ENCODE data around the gene SKI.

- TF ChIP-seq FOXO4 (CRISPR knock-in tag; IDR thresholded peaks at IDR 0.05) (no peak), CTCF (IDR thresholded peaks at IDR 0.05 in 2 of 3, conservative IDR thresholded peaks at IDR 0.05 in 1 of 3; ENCODE audit: insufficient read depth in 2 of 3, low read depth in 1 of 3, low read length in 3 of 3) (no peak), HNRNPH1 (optimal IDR thresholded peaks at IDR 0.05; ENCODE audit: low read depth, low read length) (no peak), ZBTB34 (CRISPR knock-in tag; IDR thresholded peaks at IDR 0.05) (no peak), MXI1 (IDR thresholded peaks at IDR 0.05; ENCODE audit: low read depth, low read length) (no peak), HEY1 (CRISPR knock-in tag; IDR thresholded peaks at IDR 0.05; ENCODE audit: borderline replicate concordance) (no peak), CEBPB (tag; IDR thresholded peaks at IDR 0.05) (no peak), HMG20A (CRISPR knock-in tag; conservative IDR thresholded peaks at IDR 0.05) (no peak), TARDBP (IDR thresholded peaks at IDR 0.05) (no peak), MAX (CRISPR knock-in tag; IDR thresholded peaks at IDR 0.05) (no peak), ZNF407 (IDR thresholded peaks at IDR 0.05; ENCODE audit: low read depth) (no peak), JUN (IDR thresholded peaks at IDR 0.05; ENCODE audit: borderline replicate concordance, low read depth, low read length) (no peak), JUN (CRISPR knock-in tag; IDR thresholded peaks at IDR 0.05; ENCODE audit: borderline replicate concordance) (no peak), POLR2A (conservative IDR thresholded peaks at IDR 0.05) (no peak), ZNF384 (IDR thresholded peaks at IDR 0.05; ENCODE audit: low read depth, low read length) (no peak)
Observed at GRCh38 chr1:2331200-2331544, 103.1 kb downstream of the SKI start.

Data from K562 (cell line).